ENCODE measurements around the gene SIVA1.

DNA sequence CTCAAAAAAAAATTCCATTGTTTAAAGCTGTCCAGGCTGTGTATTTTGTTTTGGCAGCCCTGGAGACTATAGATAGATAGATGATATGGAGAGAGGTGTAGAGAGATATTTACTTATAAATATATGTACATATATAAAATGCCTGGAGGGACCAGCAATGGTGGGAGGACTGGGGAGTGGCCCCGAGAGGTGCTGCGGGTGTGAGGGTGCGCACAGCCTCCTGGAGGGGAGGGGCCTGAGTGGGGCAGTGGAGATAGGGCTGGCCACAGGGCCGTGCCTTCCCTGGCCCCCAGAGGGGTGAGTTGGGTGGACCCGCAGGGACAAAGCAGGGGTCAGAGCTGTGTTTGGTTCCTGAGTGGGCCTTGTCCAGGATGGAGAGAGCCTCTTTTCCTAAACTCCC lies 22.5 kb upstream of the SIVA1 start:
- TF ChIP-seq GATA2 (IDR thresholded peaks at IDR 0.05; ENCODE audit: low read depth, low read length): no peak
- TF ChIP-seq GATA3 (IDR thresholded peaks at IDR 0.05; ENCODE audit: low read depth, low read length): no peak

Data from SH-SY5Y (cell line).